Activated CD4-positive, alpha-beta T cell treated with anti-CD3 and anti-CD28 coated beads for 36 hours (primary cell): ENCODE results near the gene TGFBR3. TPM values are rescaled to one million over a fixed set of nuclear protein-coding genes. Genes with fewer than 3 reads are reported as not detected.
A peak's percentile ranks its signal among the peaks of the same experiment; 100 is the strongest.

ENCODE experiments used
- ATAC-seq: fragments of 200-7000 bp; cut with Tn5 transposase; one replicate; pipeline ENCODE4 v1.10.0; 2021; ENCODE audit warnings: mild to moderate bottlenecking, moderate library complexity
- CTCF ChIA-PET: fragments of 350-600 bp; sonication (Branson Sonifier 250); formaldehyde crosslinking; loops from one replicate; lab custom pipeline; 2021; ENCODE audit warnings: antibody characterized with exemption; lab: Charles Lee
- POLR2A ChIA-PET: fragments of 350-600 bp; sonication (Branson Sonifier 250); formaldehyde crosslinking; loops from one replicate; lab custom pipeline; 2021; ENCODE audit warnings: antibody characterized with exemption, inconsistent platforms; lab: Charles Lee
- DNase-seq: peaks from one replicate; pipeline ENCODE4 v3.0.0-alpha.2; 2020
- H3K27ac Mint-ChIP-seq: one replicate; pipeline ENCODE4 v1.8.0; 2021; ENCODE audit warnings: mixed read lengths
- H3K27me3 Mint-ChIP-seq: one replicate; pipeline ENCODE4 v1.8.0; 2021; ENCODE audit warnings: mixed read lengths
- H3K36me3 Mint-ChIP-seq: one replicate; pipeline ENCODE4 v1.8.0; 2021; ENCODE audit warnings: low read depth, mixed read lengths
- H3K4me1 Mint-ChIP-seq: one replicate; pipeline ENCODE4 v1.8.0; 2021; ENCODE audit warnings: mixed read lengths
- H3K4me3 Mint-ChIP-seq: one replicate; pipeline ENCODE4 v1.8.0; 2021; ENCODE audit warnings: mild to moderate bottlenecking, moderate library complexity, mixed read lengths
- H3K9me3 Mint-ChIP-seq: one replicate; pipeline ENCODE4 v1.8.0; 2021; ENCODE audit warnings: low read depth, mixed read lengths
- intact Hi-C, 2 experiments: fragments of 100-400 bp; cut with DNase I in 1 of 2; cut with micrococcal nuclease in 1 of 2; formaldehyde crosslinking; loops; one replicate each; pipeline versions ENCODE4 v1.14.2 to v1.15.1; 2022 to 2024; cut with DNase I, micrococcal nuclease
- total RNA-seq, 2 experiments: library from RNA; stranded (reverse); gene quantifications; one replicate each; pipeline ENCODE4 v1.2.3, GENCODE V29; 2021

The TGFBR3 gene
- total RNA-seq, 2 experiments from 2014 or later = 4.2 to 4.5 TPM

GRCh38 chr1:91707890-91708218 is 178.1 kb downstream of the TGFBR3 start:
- POLR2A ChIA-PET = no interaction called here
- CTCF ChIA-PET = interaction anchor here (0.6 kb wide), 1 partner anchor 875 kb away, joined by 3 read pairs; no protein-coding TSS in a partner anchor
- no peak for DNase-seq
- Mint-ChIP-seq H3K27me3 (no peaks in the 10 kb centered on the region), H3K36me3 (peaks cover 25% of the 10 kb centered on the region), H3K9me3 (no peaks in the 10 kb centered on the region), H3K27ac (no peak overlapping the region), H3K4me1 (peaks cover 14% of the 10 kb centered on the region), H3K4me3 (no peak overlapping the region)
- intact Hi-C loops = no loop called here
- no peak for ATAC-seq

GRCh38 chr1:91707114-91707889 is 178.6 kb downstream of the TGFBR3 start:
- Mint-ChIP-seq H3K36me3 (peaks cover 25% of the 10 kb centered on the region), H3K4me3 (no peak overlapping the region), H3K27ac (no peak overlapping the region), H3K27me3 (no peaks in the 10 kb centered on the region), H3K4me1 (peaks cover 9% of the 10 kb centered on the region), H3K9me3 (no peaks in the 10 kb centered on the region)
- POLR2A ChIA-PET = no interaction called here
- ATAC-seq (no peak), DNase-seq (no peak)
- CTCF ChIA-PET = interaction anchor here (0.6 kb wide), 1 partner anchor 876 kb away, joined by 3 read pairs; no protein-coding TSS in a partner anchor
- intact Hi-C loops = no loop called here

GRCh38 chr1:91706140-91706957 is 179.6 kb downstream of the TGFBR3 start:
- ATAC-seq = no peak
- ChIA-PET POLR2A (no interaction called here), CTCF (no interaction called here)
- Mint-ChIP-seq H3K27ac (no peak overlapping the region), H3K36me3 (peaks cover 19% of the 10 kb centered on the region), H3K9me3 (no peaks in the 10 kb centered on the region), H3K4me3 (no peak overlapping the region), H3K4me1 (no peaks in the 10 kb centered on the region), H3K27me3 (no peaks in the 10 kb centered on the region)
- no peak for DNase-seq
- intact Hi-C loops = no loop called here

- ChIA-PET POLR2A (no interaction called here), CTCF (interaction anchor here (0.7 kb wide), 1 partner anchor 186 kb away, joined by 3 read pairs; no protein-coding TSS in a partner anchor)
- no peak overlapping the region for H3K27ac Mint-ChIP-seq
- H3K4me3 Mint-ChIP-seq = no peak overlapping the region
- H3K4me1 Mint-ChIP-seq = no peaks in the 10 kb centered on the region
- no peaks in the 10 kb centered on the region for H3K27me3 Mint-ChIP-seq
- peaks cover 14% of the 10 kb centered on the region for H3K36me3 Mint-ChIP-seq
- no peaks in the 10 kb centered on the region for H3K9me3 Mint-ChIP-seq
- DNase-seq = no peak
- intact Hi-C loops = no loop called here
- ATAC-seq = no peak
Observed at GRCh38 chr1:91704746-91705145, 181.2 kb downstream of the TGFBR3 start.

- no peak for DNase-seq
- ChIA-PET CTCF (no interaction called here), POLR2A (no interaction called here)
- H3K9me3 Mint-ChIP-seq = no peaks in the 10 kb centered on the region
- intact Hi-C loops = no loop called here
- no peak overlapping the region for H3K4me3 Mint-ChIP-seq
- ATAC-seq = no peak
- peaks cover 21% of the 10 kb centered on the region for H3K36me3 Mint-ChIP-seq
- H3K4me1 Mint-ChIP-seq = peaks cover 14% of the 10 kb centered on the region
- H3K27ac Mint-ChIP-seq = no peak overlapping the region
- no peaks in the 10 kb centered on the region for H3K27me3 Mint-ChIP-seq
Observed at GRCh38 chr1:91703095-91703494, 182.9 kb downstream of the TGFBR3 start.

GRCh38 chr1:91701472-91701869 is 184.5 kb downstream of the TGFBR3 start:
- ChIA-PET POLR2A (no interaction called here), CTCF (no interaction called here)
- DNase-seq = no peak
- peaks cover 30% of the 10 kb centered on the region for H3K4me1 Mint-ChIP-seq
- no peak for ATAC-seq
- peaks cover 13% of the 10 kb centered on the region for H3K36me3 Mint-ChIP-seq
- no peaks in the 10 kb centered on the region for H3K9me3 Mint-ChIP-seq
- H3K27ac Mint-ChIP-seq = no peak overlapping the region
- intact Hi-C loops = no loop called here
- H3K27me3 Mint-ChIP-seq = no peaks in the 10 kb centered on the region
- no peak overlapping the region for H3K4me3 Mint-ChIP-seq

GRCh38 chr1:91700771-91701471 is 185.0 kb downstream of the TGFBR3 start:
- Mint-ChIP-seq H3K4me1 (peaks cover 33% of the 10 kb centered on the region), H3K27me3 (no peaks in the 10 kb centered on the region), H3K36me3 (peaks cover 13% of the 10 kb centered on the region), H3K27ac (no peak overlapping the region), H3K4me3 (no peak overlapping the region), H3K9me3 (no peaks in the 10 kb centered on the region)
- POLR2A ChIA-PET = no interaction called here
- CTCF ChIA-PET = interaction anchor here (0.7 to 0.8 kb wide), 2 partner anchors 199 to 868 kb away, joined by 3 read pairs; no protein-coding TSS in a partner anchor
- intact Hi-C loops = no loop called here
- DNase-seq (no peak), ATAC-seq (no peak)

GRCh38 chr1:91700332-91700731 is 185.6 kb downstream of the TGFBR3 start:
- no peak for DNase-seq
- Mint-ChIP-seq H3K27ac (no peak overlapping the region), H3K36me3 (peaks cover 15% of the 10 kb centered on the region), H3K4me1 (peaks cover 33% of the 10 kb centered on the region), H3K9me3 (no peaks in the 10 kb centered on the region), H3K4me3 (no peak overlapping the region), H3K27me3 (no peaks in the 10 kb centered on the region)
- no peak for ATAC-seq
- POLR2A ChIA-PET = no interaction called here
- CTCF ChIA-PET = interaction anchor here (0.8 to 1.0 kb wide), 2 partner anchors 8 to 199 kb away, joined by 3 read pairs; no protein-coding TSS in a partner anchor
- intact Hi-C loops = no loop called here

- H3K4me3 Mint-ChIP-seq = no peak overlapping the region
- POLR2A ChIA-PET = no interaction called here
Observed at GRCh38 chr1:91699339-91699974, 186.5 kb downstream of the TGFBR3 start.

GRCh38 chr1:91697861-91698260 is 188.1 kb downstream of the TGFBR3 start:
- DNase-seq = no peak
- Mint-ChIP-seq H3K27ac (peak overlapping the region; percentile 78), H3K4me3 (peak overlapping the region; percentile 30), H3K27me3 (no peaks in the 10 kb centered on the region), H3K9me3 (no peaks in the 10 kb centered on the region), H3K4me1 (peaks cover 33% of the 10 kb centered on the region), H3K36me3 (peaks cover 24% of the 10 kb centered on the region)
- POLR2A ChIA-PET = no interaction called here
- intact Hi-C loops = loop anchor here (1.0 to 2.0 kb wide), 2 partner anchors 15 to 25 kb away; no protein-coding TSS in a partner anchor
- CTCF ChIA-PET = interaction anchor here (0.7 kb wide), 1 partner anchor 157 kb away, joined by 3 read pairs; no protein-coding TSS in a partner anchor
- no peak for ATAC-seq

More at GRCh38 chr1:91699339-91699974, 186.5 kb downstream of the TGFBR3 start:
- ATAC-seq (peak; percentile 37), DNase-seq (no peak)
- H3K9me3 Mint-ChIP-seq = no peaks in the 10 kb centered on the region
- peaks cover 33% of the 10 kb centered on the region for H3K4me1 Mint-ChIP-seq
- intact Hi-C loops = no loop called here
- peaks cover 22% of the 10 kb centered on the region for H3K36me3 Mint-ChIP-seq
- CTCF ChIA-PET = interaction anchor here (1.0 to 1.4 kb wide), 2 partner anchors 9 to 19 kb away, joined by 3 read pairs; no protein-coding TSS in a partner anchor
- H3K27ac Mint-ChIP-seq = peak overlapping the region; percentile 33
- no peaks in the 10 kb centered on the region for H3K27me3 Mint-ChIP-seq

- Mint-ChIP-seq H3K4me1 (peaks cover 33% of the 10 kb centered on the region), H3K36me3 (peaks cover 24% of the 10 kb centered on the region), H3K27ac (peak overlapping the region; percentile 78), H3K9me3 (no peaks in the 10 kb centered on the region), H3K4me3 (peak overlapping the region; percentile 30), H3K27me3 (no peaks in the 10 kb centered on the region)
- peak; percentile 72 for DNase-seq
- ChIA-PET POLR2A (no interaction called here), CTCF (no interaction called here)
- peak; percentile 95 for ATAC-seq
- intact Hi-C loops = loop anchor here (1.0 to 2.0 kb wide), 2 partner anchors 16 to 25 kb away; no protein-coding TSS in a partner anchor
Observed at GRCh38 chr1:91697416-91697815, 188.5 kb downstream of the TGFBR3 start.
